Activated T-helper 1 cell treated with Interleukin-2 at 50 U/mL for 16 hours (primary cell): ENCODE results near the gene TAF1.
"Not testable (repeated sequence)": the region's sequence is repeated elsewhere in the genome, so short reads cannot be mapped to it uniquely, and the experiment has no call there.

Experiments used
- DNase-seq: peaks from one replicate; pipeline ENCODE4 v3.0.0-alpha.2; 2020; ENCODE audit warnings: low read depth

TAF1 gene

GRCh38 chrX:71439420-71439819 lies 73.3 kb downstream of the TAF1 start:
- DNase-seq: no peak

- DNase-seq: no peak
Measured at GRCh38 chrX:71439896-71440295, 73.7 kb downstream of the TAF1 start.

DNA sequence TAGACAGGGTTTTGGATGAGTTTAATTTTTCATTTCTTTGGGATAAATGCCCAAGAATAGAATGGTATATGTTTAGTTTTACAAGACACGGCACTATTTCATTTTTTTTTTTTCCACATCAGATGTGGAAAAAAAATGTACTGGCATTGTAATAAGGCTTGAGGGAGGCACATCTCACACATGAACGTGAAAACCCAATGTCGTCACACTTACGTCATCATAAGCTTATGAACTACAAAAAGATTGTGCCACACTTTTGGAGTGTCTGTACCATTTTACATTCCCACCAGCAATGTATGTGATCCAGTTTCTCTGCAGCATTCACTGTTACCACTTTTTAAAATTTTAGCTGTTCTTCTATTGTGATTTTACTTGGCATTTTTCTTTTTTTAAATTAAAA lies 74.2 kb downstream of the TAF1 start:
- no peak for DNase-seq

GRCh38 chrX:71441809-71442208 lies 75.7 kb downstream of the TAF1 start:
- not testable (repeated sequence) for DNase-seq

DNA sequence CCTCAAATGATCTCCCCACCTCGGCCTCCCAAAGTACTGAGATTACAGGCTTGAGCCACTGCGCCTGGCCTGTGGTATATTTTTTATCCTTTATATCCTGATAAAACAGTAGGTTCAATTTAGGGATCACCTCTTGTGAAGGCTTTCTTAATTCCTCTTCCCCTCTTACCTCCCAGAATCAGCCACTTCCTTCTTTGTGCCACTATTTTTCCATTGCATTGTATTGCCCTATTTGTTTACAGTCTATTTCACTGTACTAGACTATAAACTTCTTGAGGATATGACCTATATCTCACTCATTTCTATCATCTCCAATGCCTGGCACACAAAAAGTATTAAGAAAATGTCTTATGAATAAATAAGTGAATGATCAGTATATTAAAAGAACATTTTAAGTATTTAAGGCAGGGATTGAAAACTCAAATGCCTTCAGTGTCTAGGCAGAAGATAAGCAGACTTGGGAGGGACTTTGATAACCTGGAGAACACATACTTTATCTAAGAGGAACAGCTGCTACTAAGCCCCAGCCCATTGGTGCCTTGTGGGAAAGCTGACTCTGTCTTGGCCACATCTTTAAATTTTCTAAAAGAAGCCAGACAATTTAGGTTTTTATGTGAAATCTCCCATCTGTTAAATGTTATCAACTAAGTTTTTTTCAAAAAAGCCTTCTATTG lies 84.4 kb downstream of the TAF1 start:
- DNase-seq: no peak

DNA sequence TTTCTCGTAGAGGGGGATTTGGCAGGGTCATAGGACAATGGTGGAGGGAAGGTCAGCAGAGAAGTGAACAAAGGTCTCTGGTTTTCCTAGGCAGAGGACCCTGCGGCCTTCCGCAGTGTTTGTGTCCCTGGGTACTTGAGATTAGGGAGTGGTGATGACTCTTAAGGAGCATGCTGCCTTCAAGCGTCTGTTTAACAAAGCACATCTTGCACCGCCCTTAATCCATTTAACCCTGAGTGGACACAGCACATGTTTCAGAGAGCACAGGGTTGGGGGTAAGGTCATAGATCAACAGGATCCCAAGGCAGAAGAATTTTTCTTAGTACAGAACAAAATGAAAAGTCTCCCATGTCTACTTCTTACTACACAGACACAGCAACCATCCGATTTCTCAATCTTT lies 85.4 kb downstream of the TAF1 start:
- DNase-seq: not testable (repeated sequence)

- DNase-seq: no peak
Measured at GRCh38 chrX:71453056-71453455, 86.9 kb downstream of the TAF1 start.

GRCh38 chrX:71454222-71454621 lies 88.1 kb downstream of the TAF1 start:
- no peak for DNase-seq

DNA sequence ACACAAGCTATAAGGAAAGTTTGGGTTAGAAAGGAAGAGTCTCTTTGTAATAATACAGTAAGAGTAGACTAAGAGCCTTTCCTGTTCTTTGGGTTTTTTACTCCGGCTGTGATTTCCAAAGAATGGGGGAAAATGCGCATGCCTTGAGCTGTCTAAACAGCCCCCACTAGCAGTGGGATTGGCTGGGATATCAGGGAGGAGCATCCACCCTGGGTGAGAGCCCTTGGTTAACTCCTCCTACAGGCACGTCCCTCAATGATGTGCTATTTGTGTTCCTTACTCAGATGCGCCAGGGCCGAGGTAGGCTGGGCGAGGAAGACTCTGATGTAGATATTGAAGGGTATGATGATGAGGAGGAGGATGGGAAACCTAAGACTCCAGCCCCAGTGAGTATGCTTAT lies 92.7 kb downstream of the TAF1 start:
- DNase-seq: no peak

DNA sequence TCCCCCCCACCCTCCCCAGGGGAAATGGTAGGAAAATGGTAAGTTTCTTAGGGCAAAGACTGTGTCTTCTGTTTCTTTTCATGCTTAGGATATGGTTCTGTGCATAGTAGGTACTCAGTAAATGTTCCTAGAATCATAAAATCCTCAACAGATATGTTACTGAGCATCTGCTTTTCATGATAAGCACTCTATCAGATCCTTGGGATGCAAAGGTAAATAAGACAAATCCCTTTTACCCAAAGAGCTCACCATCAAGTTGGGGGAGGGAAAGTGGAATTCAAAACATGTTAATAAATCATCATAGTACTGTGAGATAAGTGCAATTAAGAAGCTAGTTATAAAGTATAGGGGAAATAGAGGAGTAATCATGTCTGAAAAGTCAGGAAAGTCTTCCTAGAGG lies 98.8 kb downstream of the TAF1 start:
- no peak for DNase-seq

- DNase-seq: no peak
Measured at GRCh38 chrX:71466979-71467523, 100.9 kb downstream of the TAF1 start.

DNA sequence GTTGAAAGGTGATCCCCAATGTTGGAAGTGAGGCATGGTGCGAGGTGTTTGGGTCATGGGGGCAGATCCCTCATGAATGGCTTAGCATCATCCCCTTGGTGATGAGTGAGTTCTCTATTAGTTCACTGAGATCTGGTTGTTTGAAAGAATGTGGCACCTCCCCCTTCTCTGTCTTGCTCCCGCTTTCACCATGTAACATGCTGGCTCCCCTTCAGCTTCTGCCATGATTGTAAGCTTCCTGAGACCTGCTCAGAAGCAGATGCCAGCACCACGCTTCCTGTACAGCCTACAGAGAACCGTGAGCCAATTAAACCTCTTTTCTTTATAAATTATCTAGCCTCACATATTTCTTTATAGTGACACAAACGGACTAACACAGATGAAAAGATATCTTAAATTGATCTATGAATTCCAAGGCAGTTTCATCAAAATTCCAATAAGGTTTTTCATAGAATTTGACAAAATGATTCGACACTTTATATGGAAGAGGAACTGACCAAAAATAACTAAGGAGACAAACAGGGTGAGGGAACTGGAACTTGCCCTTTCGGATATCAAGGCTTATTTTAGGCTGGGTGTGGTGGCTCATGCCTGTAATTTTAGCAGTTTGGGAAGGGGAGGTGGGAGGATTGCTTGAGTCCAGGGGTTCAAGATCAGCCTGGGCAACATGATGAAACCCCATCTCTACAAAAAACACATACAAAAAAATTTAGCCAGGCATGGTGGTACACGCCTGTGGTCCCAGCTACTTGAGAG lies 109.8 kb downstream of the TAF1 start:
- no peak for DNase-seq

DNA sequence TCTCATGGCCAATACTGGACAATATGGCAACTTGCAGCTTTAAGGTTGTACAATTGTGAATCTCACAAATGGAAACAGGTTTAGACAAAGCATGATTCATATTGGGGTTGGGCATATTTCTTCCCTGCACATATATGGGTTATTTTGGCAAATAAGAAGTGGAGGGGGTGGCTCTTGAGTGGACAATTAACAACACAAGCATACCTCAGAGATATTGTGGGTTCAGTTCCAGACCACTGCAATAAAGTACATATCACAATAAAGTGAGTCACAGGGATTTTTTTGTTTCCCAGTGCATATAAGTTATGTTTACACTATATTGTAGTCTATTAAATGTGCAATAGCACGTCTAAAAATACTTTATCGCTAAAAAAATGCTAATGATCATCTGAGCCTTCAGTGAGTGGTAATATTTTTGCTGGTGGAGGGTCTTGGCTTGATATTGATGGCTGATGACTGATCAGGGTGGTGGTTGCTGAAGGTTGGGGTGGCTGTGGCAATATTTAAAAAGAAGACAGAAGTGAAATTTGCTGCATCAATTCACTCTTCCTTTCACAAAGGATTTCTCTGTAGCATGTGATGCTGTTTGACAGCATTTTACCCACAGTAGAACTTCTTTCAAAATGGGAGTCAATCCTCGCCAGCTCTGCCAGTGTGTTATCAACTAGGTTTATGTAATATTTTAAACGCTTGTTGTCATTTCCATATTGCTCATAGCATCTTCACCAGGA lies 116.2 kb downstream of the TAF1 start:
- no peak for DNase-seq

- DNase-seq: no peak
Measured at GRCh38 chrX:71487814-71488213, 121.7 kb downstream of the TAF1 start.

DNA sequence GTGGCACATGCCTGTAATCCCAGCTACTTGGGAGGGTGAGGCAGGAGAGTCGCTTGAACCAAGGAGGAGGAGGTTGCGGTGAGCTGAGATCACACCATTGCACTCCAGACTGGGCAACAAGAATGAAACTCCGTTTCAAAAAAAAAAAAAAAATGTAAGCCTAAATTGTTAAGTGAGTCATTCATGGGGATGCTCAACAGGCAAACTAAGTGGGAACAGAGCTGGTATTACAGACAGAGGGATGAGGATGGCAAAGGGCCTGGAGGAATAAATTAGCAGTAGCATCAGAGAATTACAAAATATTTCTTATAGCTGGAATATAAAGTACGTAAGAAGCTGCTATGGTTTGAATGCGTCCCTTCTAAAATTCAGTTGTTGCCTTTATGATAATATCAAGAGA lies 123.4 kb downstream of the TAF1 start:
- no peak for DNase-seq

GRCh38 chrX:71492231-71493065 lies 126.3 kb downstream of the TAF1 start:
- DNase-seq: peak; percentile 9

GRCh38 chrX:71493111-71493613 lies 127.0 kb downstream of the TAF1 start:
- DNase-seq: no peak

- not testable (repeated sequence) for DNase-seq
Measured at GRCh38 chrX:71495979-71496378, 129.8 kb downstream of the TAF1 start.

DNA sequence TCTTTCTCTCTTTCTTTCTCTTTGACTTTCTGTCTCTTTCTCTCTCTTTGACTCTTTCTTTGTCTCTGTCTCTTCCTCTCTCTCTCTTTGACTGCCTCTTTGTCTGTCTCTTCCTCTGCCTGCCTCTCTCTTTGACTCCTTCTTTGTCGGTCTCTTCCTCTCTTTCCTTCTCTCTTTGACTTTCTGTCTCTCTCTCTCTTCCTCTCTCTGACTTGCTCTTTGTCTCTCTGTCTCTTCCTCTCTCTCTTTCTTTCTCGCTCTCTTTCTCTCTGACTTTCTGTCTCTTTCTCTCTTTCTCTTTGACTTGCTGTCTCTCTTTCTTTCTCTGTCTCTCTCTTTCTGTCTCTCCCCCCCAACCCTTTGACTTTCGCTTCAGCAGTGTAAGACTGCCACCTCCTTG lies 130.3 kb downstream of the TAF1 start:
- no peak for DNase-seq

- DNase-seq: not testable (repeated sequence)
Measured at GRCh38 chrX:71502080-71502479, 135.9 kb downstream of the TAF1 start.

GRCh38 chrX:71504346-71504745 lies 138.2 kb downstream of the TAF1 start:
- no peak for DNase-seq

GRCh38 chrX:71509289-71509688 lies 143.1 kb downstream of the TAF1 start:
- DNase-seq: no peak
